Measurements from ENCODE around the gene HECTD4.

Gene HECTD4

GRCh38 chr12:112370199-112370598, 12.0 kb downstream of the HECTD4 start:
- H3K27ac ChIP-seq (ENCODE audit: low read length), result no peak overlapping the region
- no peak overlapping the region for H3K9ac ChIP-seq (ENCODE audit: low read length)
- H3K4me1 ChIP-seq (ENCODE audit: control insufficient read depth, low read depth, low read length), result peaks cover 3% of the 10 kb centered on the region
- no peaks in the 10 kb centered on the region for H3K27me3 ChIP-seq (ENCODE audit: control insufficient read depth, insufficient read depth, low read length)
- H3K4me3 ChIP-seq (ENCODE audit: low read length), result no peak overlapping the region
- H3K9me3 ChIP-seq (ENCODE audit: control insufficient read depth, low read depth, low read length), result no peaks in the 10 kb centered on the region
- H3K36me3 ChIP-seq (ENCODE audit: control insufficient read depth, low read depth, low read length), result no peaks in the 10 kb centered on the region

- no peaks in the 10 kb centered on the region for H3K9me3 ChIP-seq (ENCODE audit: control insufficient read depth, low read depth, low read length)
- H3K27me3 ChIP-seq (ENCODE audit: control insufficient read depth, insufficient read depth, low read length), result no peaks in the 10 kb centered on the region
- H3K4me1 ChIP-seq (ENCODE audit: control insufficient read depth, low read depth, low read length), result peaks cover 3% of the 10 kb centered on the region
- H3K4me3 ChIP-seq (ENCODE audit: low read length), result no peak overlapping the region
- no peak overlapping the region for H3K9ac ChIP-seq (ENCODE audit: low read length)
- H3K27ac ChIP-seq (ENCODE audit: low read length), result no peak overlapping the region
- H3K36me3 ChIP-seq (ENCODE audit: control insufficient read depth, low read depth, low read length), result no peaks in the 10 kb centered on the region
Measured at GRCh38 chr12:112368856-112369255, 13.4 kb downstream of the HECTD4 start.

GRCh38 chr12:112367965-112368364, 14.3 kb downstream of the HECTD4 start:
- Histone ChIP-seq H3K4me1 (ENCODE audit: control insufficient read depth, low read depth, low read length) (peaks cover 3% of the 10 kb centered on the region), H3K9ac (ENCODE audit: low read length) (no peak overlapping the region), H3K27ac (ENCODE audit: low read length) (no peak overlapping the region), H3K4me3 (ENCODE audit: low read length) (no peak overlapping the region), H3K9me3 (ENCODE audit: control insufficient read depth, low read depth, low read length) (no peaks in the 10 kb centered on the region), H3K36me3 (ENCODE audit: control insufficient read depth, low read depth, low read length) (no peaks in the 10 kb centered on the region), H3K27me3 (ENCODE audit: control insufficient read depth, insufficient read depth, low read length) (no peaks in the 10 kb centered on the region)

- H3K9me3 ChIP-seq (ENCODE audit: control insufficient read depth, low read depth, low read length), result no peaks in the 10 kb centered on the region
- H3K4me3 ChIP-seq (ENCODE audit: low read length), result no peak overlapping the region
- no peak overlapping the region for H3K27ac ChIP-seq (ENCODE audit: low read length)
- no peaks in the 10 kb centered on the region for H3K4me1 ChIP-seq (ENCODE audit: control insufficient read depth, low read depth, low read length)
- H3K9ac ChIP-seq (ENCODE audit: low read length), result no peak overlapping the region
- H3K36me3 ChIP-seq (ENCODE audit: control insufficient read depth, low read depth, low read length), result no peaks in the 10 kb centered on the region
- H3K27me3 ChIP-seq (ENCODE audit: control insufficient read depth, insufficient read depth, low read length), result no peaks in the 10 kb centered on the region
Measured at GRCh38 chr12:112362310-112362709, 19.9 kb downstream of the HECTD4 start.

GRCh38 chr12:112361271-112361670, 21.0 kb downstream of the HECTD4 start:
- Histone ChIP-seq H3K4me3 (ENCODE audit: low read length) (no peak overlapping the region), H3K9ac (ENCODE audit: low read length) (no peak overlapping the region), H3K36me3 (ENCODE audit: control insufficient read depth, low read depth, low read length) (no peaks in the 10 kb centered on the region), H3K27me3 (ENCODE audit: control insufficient read depth, insufficient read depth, low read length) (no peaks in the 10 kb centered on the region), H3K4me1 (ENCODE audit: control insufficient read depth, low read depth, low read length) (no peaks in the 10 kb centered on the region), H3K9me3 (ENCODE audit: control insufficient read depth, low read depth, low read length) (no peaks in the 10 kb centered on the region), H3K27ac (ENCODE audit: low read length) (no peak overlapping the region)

- H3K9ac ChIP-seq (ENCODE audit: low read length), result no peak overlapping the region
- H3K9me3 ChIP-seq (ENCODE audit: control insufficient read depth, low read depth, low read length), result no peaks in the 10 kb centered on the region
- no peak overlapping the region for H3K27ac ChIP-seq (ENCODE audit: low read length)
- H3K36me3 ChIP-seq (ENCODE audit: control insufficient read depth, low read depth, low read length), result no peaks in the 10 kb centered on the region
- no peaks in the 10 kb centered on the region for H3K4me1 ChIP-seq (ENCODE audit: control insufficient read depth, low read depth, low read length)
- H3K4me3 ChIP-seq (ENCODE audit: low read length), result no peak overlapping the region
- H3K27me3 ChIP-seq (ENCODE audit: control insufficient read depth, insufficient read depth, low read length), result no peaks in the 10 kb centered on the region
Measured at GRCh38 chr12:112359290-112359689, 22.9 kb downstream of the HECTD4 start.

GRCh38 chr12:112357214-112357613, 25.0 kb downstream of the HECTD4 start:
- no peak overlapping the region for H3K27ac ChIP-seq (ENCODE audit: low read length)

GRCh38 chr12:112354399-112354798, 27.8 kb downstream of the HECTD4 start:
- H3K4me3 ChIP-seq (ENCODE audit: low read length), result no peak overlapping the region
- no peaks in the 10 kb centered on the region for H3K27me3 ChIP-seq (ENCODE audit: control insufficient read depth, insufficient read depth, low read length)
- H3K27ac ChIP-seq (ENCODE audit: low read length), result no peak overlapping the region
- H3K36me3 ChIP-seq (ENCODE audit: control insufficient read depth, low read depth, low read length), result no peaks in the 10 kb centered on the region
- no peaks in the 10 kb centered on the region for H3K4me1 ChIP-seq (ENCODE audit: control insufficient read depth, low read depth, low read length)
- H3K9ac ChIP-seq (ENCODE audit: low read length), result no peak overlapping the region
- H3K9me3 ChIP-seq (ENCODE audit: control insufficient read depth, low read depth, low read length), result no peaks in the 10 kb centered on the region

More at GRCh38 chr12:112357214-112357613, 25.0 kb downstream of the HECTD4 start:
- H3K27me3 ChIP-seq (ENCODE audit: control insufficient read depth, insufficient read depth, low read length), result no peaks in the 10 kb centered on the region
- no peak overlapping the region for H3K4me3 ChIP-seq (ENCODE audit: low read length)
- H3K36me3 ChIP-seq (ENCODE audit: control insufficient read depth, low read depth, low read length), result no peaks in the 10 kb centered on the region
- H3K9me3 ChIP-seq (ENCODE audit: control insufficient read depth, low read depth, low read length), result no peaks in the 10 kb centered on the region
- no peak overlapping the region for H3K9ac ChIP-seq (ENCODE audit: low read length)
- no peaks in the 10 kb centered on the region for H3K4me1 ChIP-seq (ENCODE audit: control insufficient read depth, low read depth, low read length)

GRCh38 chr12:112353393-112353792, 28.8 kb downstream of the HECTD4 start:
- Histone ChIP-seq H3K9ac (ENCODE audit: low read length) (no peak overlapping the region), H3K4me1 (ENCODE audit: control insufficient read depth, low read depth, low read length) (no peaks in the 10 kb centered on the region), H3K27ac (ENCODE audit: low read length) (no peak overlapping the region)

GRCh38 chr12:112352921-112353320, 29.3 kb downstream of the HECTD4 start:
- H3K36me3 ChIP-seq (ENCODE audit: control insufficient read depth, low read depth, low read length), result no peaks in the 10 kb centered on the region
- no peak overlapping the region for H3K27ac ChIP-seq (ENCODE audit: low read length)
- no peaks in the 10 kb centered on the region for H3K4me1 ChIP-seq (ENCODE audit: control insufficient read depth, low read depth, low read length)
- H3K9ac ChIP-seq (ENCODE audit: low read length), result no peak overlapping the region
- H3K27me3 ChIP-seq (ENCODE audit: control insufficient read depth, insufficient read depth, low read length), result no peaks in the 10 kb centered on the region
- no peak overlapping the region for H3K4me3 ChIP-seq (ENCODE audit: low read length)
- no peaks in the 10 kb centered on the region for H3K9me3 ChIP-seq (ENCODE audit: control insufficient read depth, low read depth, low read length)

More at GRCh38 chr12:112353393-112353792, 28.8 kb downstream of the HECTD4 start:
- no peaks in the 10 kb centered on the region for H3K36me3 ChIP-seq (ENCODE audit: control insufficient read depth, low read depth, low read length)
- no peak overlapping the region for H3K4me3 ChIP-seq (ENCODE audit: low read length)
- H3K27me3 ChIP-seq (ENCODE audit: control insufficient read depth, insufficient read depth, low read length), result no peaks in the 10 kb centered on the region
- H3K9me3 ChIP-seq (ENCODE audit: control insufficient read depth, low read depth, low read length), result no peaks in the 10 kb centered on the region

- H3K27ac ChIP-seq (ENCODE audit: low read length), result no peak overlapping the region
- no peak overlapping the region for H3K9ac ChIP-seq (ENCODE audit: low read length)
- no peak overlapping the region for H3K4me3 ChIP-seq (ENCODE audit: low read length)
- H3K27me3 ChIP-seq (ENCODE audit: control insufficient read depth, insufficient read depth, low read length), result no peaks in the 10 kb centered on the region
- H3K4me1 ChIP-seq (ENCODE audit: control insufficient read depth, low read depth, low read length), result peaks cover 5% of the 10 kb centered on the region
- no peaks in the 10 kb centered on the region for H3K9me3 ChIP-seq (ENCODE audit: control insufficient read depth, low read depth, low read length)
- no peaks in the 10 kb centered on the region for H3K36me3 ChIP-seq (ENCODE audit: control insufficient read depth, low read depth, low read length)
Measured at GRCh38 chr12:112350593-112351592, 31.3 kb downstream of the HECTD4 start.

- no peaks in the 10 kb centered on the region for H3K9me3 ChIP-seq (ENCODE audit: control insufficient read depth, low read depth, low read length)
- H3K27me3 ChIP-seq (ENCODE audit: control insufficient read depth, insufficient read depth, low read length), result no peaks in the 10 kb centered on the region
- no peak overlapping the region for H3K9ac ChIP-seq (ENCODE audit: low read length)
- H3K4me1 ChIP-seq (ENCODE audit: control insufficient read depth, low read depth, low read length), result peaks cover 5% of the 10 kb centered on the region
- no peaks in the 10 kb centered on the region for H3K36me3 ChIP-seq (ENCODE audit: control insufficient read depth, low read depth, low read length)
- no peak overlapping the region for H3K27ac ChIP-seq (ENCODE audit: low read length)
- H3K4me3 ChIP-seq (ENCODE audit: low read length), result no peak overlapping the region
Measured at GRCh38 chr12:112349431-112349830, 32.8 kb downstream of the HECTD4 start.
